HG03108 (cell line): ENCODE results near the gene CYLC1.

Experiments
- ATAC-seq: cut with Tn5 transposase; IDR thresholded peaks from one replicate; pipeline ENCODE4 v1.9.1; 2021; ENCODE audit warnings: moderate library complexity; ENCODE audit not compliant: unreplicated experiment

CYLC1 gene

GRCh38 chrX:83860846-83861245, at the start of gene CYLC1:
CYLC1 (plus strand) TSS chrX:83861146; CDS start chrX:83861183, 37 bp downstream.
- ATAC-seq = no peak

- no peak for ATAC-seq
Measured at GRCh38 chrX:83819304-83819703, 41.6 kb upstream of the CYLC1 start.

- ATAC-seq = no peak
Measured at GRCh38 chrX:83829874-83830273, 31.1 kb upstream of the CYLC1 start.

GRCh38 chrX:83845397-83845796, 15.5 kb upstream of the CYLC1 start:
- peak; percentile 76 for ATAC-seq

GRCh38 chrX:83847339-83847738, 13.6 kb upstream of the CYLC1 start:
- ATAC-seq = no peak

GRCh38 chrX:83888585-83888984, 27.6 kb downstream of the CYLC1 start:
- no peak for ATAC-seq

GRCh38 chrX:83892433-83892832, 31.5 kb downstream of the CYLC1 start:
- no peak for ATAC-seq

- no peak for ATAC-seq
Measured at GRCh38 chrX:83906921-83907320, 46.0 kb downstream of the CYLC1 start.

GRCh38 chrX:83916525-83916924, 55.6 kb downstream of the CYLC1 start:
- ATAC-seq = no peak

- no peak for ATAC-seq
Measured at GRCh38 chrX:83934220-83934619, 73.3 kb downstream of the CYLC1 start.
